Activated effector memory CD4-positive, alpha-beta T cell treated with anti-CD3 and anti-CD28 coated beads, Interleukin-2, amount 50 U/mL, for 16 hours (primary cell): Measurements from ENCODE around the gene ALDH1B1.
A peak's percentile ranks its signal among the peaks of the same experiment; 100 is the strongest.
"Not testable (repeated sequence)": the region's sequence is repeated elsewhere in the genome, so short reads cannot be mapped to it uniquely, and the experiment has no call there.

ENCODE experiments used
- DNase-seq: peaks from one replicate; pipeline ENCODE4 v3.0.0-alpha.2; 2020

The ALDH1B1 gene

DNA sequence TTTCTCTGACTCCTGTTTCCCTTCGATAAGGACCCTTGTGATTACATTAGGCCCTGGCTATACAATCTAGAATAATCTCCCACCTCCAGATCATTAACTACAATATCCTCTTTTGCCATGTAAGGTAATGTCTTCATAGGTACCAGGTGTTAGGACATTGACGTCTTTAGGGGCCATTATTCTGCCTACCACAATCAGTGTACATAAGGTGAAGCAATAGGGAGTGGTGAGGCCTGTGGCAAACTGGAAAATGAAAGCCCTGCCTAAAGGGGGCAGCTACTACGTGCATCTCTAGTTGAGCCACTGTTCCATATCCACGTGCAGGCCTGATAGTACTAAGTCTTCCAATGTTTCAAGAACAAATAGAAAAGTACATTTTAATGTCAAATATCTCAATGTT, 4.8 kb upstream of the ALDH1B1 start:
- no peak for DNase-seq

GRCh38 chr9:38388283-38389223, 3.9 kb upstream of the ALDH1B1 start:
- peak; percentile 38 for DNase-seq

- peak; percentile 30 for DNase-seq
These were observed 3.2 kb upstream of the ALDH1B1 start for GRCh38 chr9:38389313-38389712.

DNA sequence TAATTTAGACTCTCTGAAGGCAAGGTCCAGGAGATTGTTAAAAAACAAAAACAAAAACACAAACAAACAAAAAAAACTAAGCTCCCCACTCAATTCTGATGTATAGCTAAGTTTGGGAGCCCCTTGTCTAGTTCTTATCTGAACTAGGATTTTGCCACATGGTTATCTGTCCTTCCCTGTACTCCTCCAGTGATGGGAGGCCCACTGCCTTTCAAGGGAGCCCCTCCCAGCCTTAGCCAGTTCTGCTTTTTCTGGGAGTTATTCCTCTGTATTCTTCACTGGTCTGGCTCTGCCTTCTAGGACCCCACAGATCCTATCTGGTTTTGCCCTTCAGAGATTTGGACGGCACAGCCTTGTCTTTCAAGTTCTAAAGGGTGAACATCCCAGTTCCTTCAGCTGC, 2.1 kb upstream of the ALDH1B1 start:
- no peak for DNase-seq

DNA sequence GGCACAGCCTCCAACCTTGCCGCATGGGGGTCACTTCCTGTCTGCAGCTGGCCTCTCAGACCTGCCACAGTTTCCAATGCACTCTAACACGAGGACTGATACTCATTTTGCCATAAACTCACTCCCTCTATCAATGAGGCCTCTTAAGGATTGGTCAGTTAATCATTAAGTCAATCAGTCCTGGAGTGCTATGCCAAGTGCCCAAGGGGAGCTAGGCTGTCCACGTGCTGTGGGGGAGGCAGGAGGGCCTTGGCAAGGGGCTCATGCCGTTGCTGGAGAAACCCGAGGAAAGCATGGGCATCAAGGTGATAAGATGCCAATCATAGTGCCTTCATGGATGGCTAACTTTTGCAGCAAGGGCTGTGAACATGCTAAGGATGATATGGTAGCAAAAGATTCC, 1.7 kb upstream of the ALDH1B1 start:
- DNase-seq = no peak

DNA sequence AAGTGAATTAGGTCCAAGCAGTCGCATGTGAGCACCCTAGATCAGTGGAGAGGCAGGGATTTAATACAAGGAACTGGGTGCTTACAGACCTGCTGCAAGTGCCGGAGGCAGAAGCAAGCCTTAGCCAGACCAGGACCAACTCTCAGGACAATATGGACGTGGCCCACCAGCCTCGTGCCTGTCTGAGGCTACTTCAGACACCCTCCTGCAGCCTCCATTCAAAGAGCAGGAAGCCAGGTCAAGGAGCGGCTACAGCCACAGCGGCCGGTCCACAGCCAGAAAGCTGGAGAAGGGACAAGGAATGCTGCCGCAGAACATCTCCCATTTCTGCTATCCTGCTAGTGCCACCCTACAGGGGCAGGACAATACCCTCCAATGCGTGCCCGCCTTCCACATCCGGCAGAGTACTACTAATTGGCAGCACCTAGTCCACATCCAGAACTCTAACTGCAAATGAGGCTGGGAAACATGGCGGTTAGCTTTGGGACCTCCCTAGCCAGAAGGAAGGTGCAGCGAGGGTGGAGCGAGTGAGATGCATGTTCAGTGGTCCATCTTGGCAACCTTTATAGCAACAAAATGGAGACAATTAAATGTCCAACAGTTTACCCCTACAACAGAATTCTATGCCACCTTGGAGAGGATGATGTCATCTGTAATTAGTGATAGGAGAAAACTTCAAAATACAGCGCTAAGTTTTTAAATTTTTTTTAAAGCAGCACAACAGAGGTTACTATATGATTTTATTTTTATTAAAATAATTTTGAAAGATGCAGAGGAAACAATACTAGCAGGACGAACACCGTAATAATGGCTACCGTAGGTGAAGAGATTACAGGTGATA, 1.0 kb upstream of the ALDH1B1 start:
- no peak for DNase-seq

GRCh38 chr9:38393128-38393796, 760 bp downstream of the ALDH1B1 start:
- no peak for DNase-seq

DNA sequence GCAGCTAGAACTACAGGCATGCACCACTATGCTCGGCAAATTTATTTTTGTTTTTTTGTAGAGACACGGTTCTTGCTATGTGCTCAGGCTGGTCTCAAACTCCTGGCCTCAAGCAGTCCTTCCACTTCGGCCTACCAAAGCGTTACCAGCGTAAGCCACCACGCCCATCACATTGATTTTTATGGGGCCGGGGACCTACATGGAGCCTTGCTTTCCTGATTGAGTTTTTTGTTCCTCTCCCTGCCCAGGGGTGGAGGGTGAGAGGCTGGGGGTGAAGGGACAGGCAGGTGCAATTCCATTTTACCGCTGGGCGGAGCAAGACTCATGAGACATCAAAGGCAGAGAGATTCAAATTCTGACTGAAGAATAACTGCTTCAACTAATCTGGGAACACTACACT, 1.9 kb downstream of the ALDH1B1 start:
- no peak for DNase-seq

DNA sequence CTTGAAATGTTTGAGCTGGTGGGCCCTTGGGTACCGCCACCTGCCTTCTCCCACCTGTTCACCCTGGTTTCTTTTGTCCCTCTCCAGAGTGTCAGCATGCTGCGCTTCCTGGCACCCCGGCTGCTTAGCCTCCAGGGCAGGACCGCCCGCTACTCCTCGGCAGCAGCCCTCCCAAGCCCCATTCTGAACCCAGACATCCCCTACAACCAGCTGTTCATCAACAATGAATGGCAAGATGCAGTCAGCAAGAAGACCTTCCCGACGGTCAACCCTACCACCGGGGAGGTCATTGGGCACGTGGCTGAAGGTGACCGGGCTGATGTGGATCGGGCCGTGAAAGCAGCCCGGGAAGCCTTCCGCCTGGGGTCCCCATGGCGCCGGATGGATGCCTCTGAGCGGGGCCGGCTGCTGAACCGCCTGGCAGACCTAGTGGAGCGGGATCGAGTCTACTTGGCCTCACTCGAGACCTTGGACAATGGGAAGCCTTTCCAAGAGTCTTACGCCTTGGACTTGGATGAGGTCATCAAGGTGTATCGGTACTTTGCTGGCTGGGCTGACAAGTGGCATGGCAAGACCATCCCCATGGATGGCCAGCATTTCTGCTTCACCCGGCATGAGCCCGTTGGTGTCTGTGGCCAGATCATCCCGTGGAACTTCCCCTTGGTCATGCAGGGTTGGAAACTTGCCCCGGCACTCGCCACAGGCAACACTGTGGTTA, 3.3 kb downstream of the ALDH1B1 start:
- no peak for DNase-seq

DNA sequence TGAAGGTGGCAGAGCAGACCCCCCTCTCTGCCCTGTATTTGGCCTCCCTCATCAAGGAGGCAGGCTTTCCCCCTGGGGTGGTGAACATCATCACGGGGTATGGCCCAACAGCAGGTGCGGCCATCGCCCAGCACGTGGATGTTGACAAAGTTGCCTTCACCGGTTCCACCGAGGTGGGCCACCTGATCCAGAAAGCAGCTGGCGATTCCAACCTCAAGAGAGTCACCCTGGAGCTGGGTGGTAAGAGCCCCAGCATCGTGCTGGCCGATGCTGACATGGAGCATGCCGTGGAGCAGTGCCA, 3.8 kb downstream of the ALDH1B1 start:
- no peak for DNase-seq

DNA sequence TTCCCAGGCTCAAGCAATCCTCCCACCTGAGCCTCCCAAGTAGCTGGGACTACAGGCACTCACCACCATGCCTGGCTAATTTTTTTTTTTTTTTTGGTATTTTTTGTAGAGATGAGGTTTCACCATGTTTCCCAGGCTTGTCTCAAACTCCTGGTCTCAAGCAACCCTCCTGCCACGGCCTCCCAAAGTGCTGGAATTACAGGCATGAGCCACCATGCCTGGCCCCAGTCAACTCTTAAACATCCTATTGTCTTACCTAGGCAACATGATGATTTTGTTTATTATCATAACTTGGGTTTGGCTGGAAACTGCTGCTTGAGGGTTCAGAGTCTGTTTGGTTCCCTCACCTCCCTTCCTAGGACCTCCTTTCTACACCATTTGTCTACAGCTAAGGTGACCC, 6.7 kb downstream of the ALDH1B1 start:
- not testable (repeated sequence) for DNase-seq

GRCh38 chr9:38401994-38402393, 9.5 kb downstream of the ALDH1B1 start:
- no peak for DNase-seq

DNA sequence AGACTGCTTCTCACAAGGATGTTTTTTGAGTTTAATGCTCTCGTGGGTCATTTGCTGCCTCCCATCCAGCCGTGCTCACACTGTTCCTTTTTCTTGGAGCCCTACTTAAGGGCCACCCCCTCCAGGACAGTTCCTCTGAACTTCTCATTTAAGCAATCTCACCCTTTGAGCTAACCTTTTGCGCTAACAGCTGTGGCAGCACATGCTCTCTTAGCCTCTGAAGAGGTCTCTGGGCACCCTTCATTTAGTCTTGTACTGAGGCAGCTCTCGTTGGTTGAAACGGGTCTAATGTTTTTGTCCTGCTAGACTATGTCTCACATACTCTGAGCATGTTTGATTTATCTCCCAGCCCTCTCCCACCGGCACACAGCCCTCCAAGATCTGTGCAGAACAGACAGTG, 11.8 kb downstream of the ALDH1B1 start:
- DNase-seq = no peak

DNA sequence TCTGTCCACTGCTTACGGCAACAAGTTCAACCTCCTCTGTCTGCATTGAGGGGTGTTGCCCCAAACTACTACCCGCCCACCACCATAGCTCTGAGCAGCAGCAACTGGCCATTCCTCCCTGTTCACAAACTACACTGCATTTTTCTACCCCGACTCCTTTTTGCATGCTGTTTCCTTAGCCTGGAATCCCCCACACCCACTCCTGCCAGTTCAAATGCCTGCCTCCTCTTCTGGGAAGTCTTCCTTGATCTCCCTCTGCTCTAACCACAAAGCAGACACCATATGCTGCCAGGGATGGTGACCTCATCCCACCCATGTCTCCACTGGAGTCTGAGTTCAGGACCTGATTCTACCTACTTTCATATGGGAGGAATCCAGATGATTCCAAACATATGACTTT, 13.3 kb downstream of the ALDH1B1 start:
- DNase-seq = no peak

DNA sequence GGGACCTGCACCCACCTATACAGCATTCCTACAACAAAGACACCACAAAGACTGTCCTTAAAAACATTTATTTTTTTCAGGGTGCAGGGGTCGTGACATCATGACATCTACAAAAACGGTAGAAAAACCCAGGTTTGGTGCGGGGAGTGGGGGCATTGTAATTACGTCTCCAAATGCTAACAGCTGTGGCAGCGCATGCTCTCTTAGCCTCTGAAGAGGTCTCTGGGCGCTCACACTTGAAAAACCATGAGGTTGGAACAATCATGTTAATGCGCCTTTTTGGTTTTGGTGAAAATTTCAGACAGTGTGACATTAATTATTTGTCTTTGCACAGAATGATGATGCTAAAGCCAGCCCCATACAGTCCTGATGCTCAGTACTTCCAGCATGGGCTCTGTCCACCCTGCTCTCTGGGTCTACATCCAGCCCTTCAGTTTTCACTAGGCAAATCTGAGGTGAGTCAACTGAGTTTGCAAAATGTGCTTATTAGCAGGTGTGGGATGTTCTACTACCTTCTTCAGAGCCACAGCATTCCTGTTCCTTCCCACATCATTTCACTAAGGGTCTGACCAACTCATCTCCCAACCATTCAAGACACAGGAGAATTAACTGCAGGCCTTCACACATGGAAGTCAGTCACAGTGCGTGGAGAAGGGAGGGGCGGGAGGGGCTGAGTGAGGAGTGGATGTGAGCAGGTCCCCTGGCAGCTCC, 14.1 kb downstream of the ALDH1B1 start:
- DNase-seq = no peak

GRCh38 chr9:38408719-38409118, 16.2 kb downstream of the ALDH1B1 start:
- no peak for DNase-seq

DNA sequence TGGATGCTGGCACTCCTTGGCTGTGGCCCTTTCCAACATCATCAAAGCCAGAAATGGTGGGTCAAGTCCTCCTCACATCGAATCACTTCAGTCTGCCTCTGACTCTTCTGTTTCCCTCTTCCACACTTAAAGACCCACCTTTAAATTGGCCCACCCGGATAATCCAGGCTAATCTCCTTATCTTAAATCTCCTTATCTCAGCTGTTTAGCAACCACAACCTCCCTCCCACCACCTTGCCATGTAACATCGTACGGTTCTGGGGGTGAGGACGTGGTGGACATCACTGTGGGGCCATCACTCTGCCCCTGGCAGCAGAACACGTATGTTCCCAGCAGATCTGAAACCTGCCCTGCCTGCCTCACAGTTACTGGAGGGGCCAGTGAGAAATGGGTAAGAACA, 20.2 kb downstream of the ALDH1B1 start:
- DNase-seq = no peak

- DNase-seq = no peak
These were observed 20.8 kb downstream of the ALDH1B1 start for GRCh38 chr9:38413283-38413682.

GRCh38 chr9:38414040-38414723, 21.7 kb downstream of the ALDH1B1 start:
- no peak for DNase-seq

- no peak for DNase-seq
These were observed 23.4 kb downstream of the ALDH1B1 start for GRCh38 chr9:38415856-38416255.

GRCh38 chr9:38416461-38416860, 24.0 kb downstream of the ALDH1B1 start:
- no peak for DNase-seq
